IMR-90 (cell line): ENCODE measurements around the gene DYNC1H1. TPM values are rescaled to one million over a fixed set of nuclear protein-coding genes. Genes with fewer than 3 reads are reported as not detected.

Experiments used
- ATAC-seq: fragments of 200-7000 bp; cut with Tn5 transposase; 2 replicates; pipeline ENCODE4 v1.9.1; 2020; ENCODE audit warnings: low read depth, mild to moderate bottlenecking, moderate library complexity
- BruUV-seq: library from RNA; stranded (reverse); fragments of 400-500 nt; replicated peaks from 2 replicates; lab custom pipeline; 2021; lab: Mats Ljungman, UMichigan
- CTCF ChIA-PET: fragments of 300-600 bp; formaldehyde crosslinking; extraction: SDS; loops from one replicate; lab custom pipeline; 2021; ENCODE audit warnings: antibody characterized with exemption; lab: Yijun Ruan, JAX
- POLR2A ChIA-PET: fragments of 300-600 bp; sonication (Branson Sonifier 250); formaldehyde crosslinking; loops from one replicate; lab custom pipeline; 2022; ENCODE audit warnings: antibody characterized with exemption; ENCODE audit not compliant: unreplicated experiment; lab: Charles Lee
- DNase-seq: peaks from one replicate; pipeline ENCODE4 v3.0.0; 2013
- H2AFZ ChIP-seq: replicated peaks from 2 replicates; pipeline ENCODE3; 2013; ENCODE audit warnings: low read length, mild to moderate bottlenecking; ENCODE audit not compliant: poor library complexity
- H2AK5ac ChIP-seq: 2 replicates; pipeline ENCODE4 v1.6.1; 2013; ENCODE audit warnings: low read depth, low read length, inconsistent platforms
- H2AK9ac ChIP-seq: replicated peaks from 2 replicates; pipeline ENCODE3; 2013; ENCODE audit warnings: mild to moderate bottlenecking, low read depth, low read length, moderate library complexity; ENCODE audit not compliant: poor library complexity
- H2BK120ac ChIP-seq: 2 replicates; pipeline ENCODE4 v1.6.1; 2013; ENCODE audit warnings: low read depth, low read length, inconsistent platforms
- H2BK15ac ChIP-seq: 3 replicates; pipeline ENCODE4 v1.6.1; 2013; ENCODE audit warnings: low read depth, low read length, inconsistent platforms
- H2BK20ac ChIP-seq: 2 replicates; pipeline ENCODE4 v1.6.1; 2013; ENCODE audit warnings: low read depth, mild to moderate bottlenecking, inconsistent platforms, low read length, moderate library complexity
- H2BK5ac ChIP-seq: 2 replicates; pipeline ENCODE4 v1.6.1; 2013; ENCODE audit warnings: mild to moderate bottlenecking, low read depth, low read length, inconsistent platforms; ENCODE audit not compliant: poor library complexity, severe bottlenecking
- H3K14ac ChIP-seq: replicated peaks from 2 replicates; pipeline ENCODE4 v1.6.1; 2013; ENCODE audit warnings: low read depth, low read length, inconsistent platforms
- H3K18ac ChIP-seq: 2 replicates; pipeline ENCODE4 v1.6.1; 2013; ENCODE audit warnings: low read depth, low read length, control low read depth
- H3K23ac ChIP-seq: 2 replicates; pipeline ENCODE4 v1.6.1; 2013; ENCODE audit warnings: low read depth, low read length, inconsistent platforms
- H3K27ac ChIP-seq: 2 replicates; pipeline ENCODE4 v1.5.1; 2013; ENCODE audit warnings: mild to moderate bottlenecking, control low read depth, low read length; ENCODE audit not compliant: insufficient read depth
- H3K27me3 ChIP-seq: 2 replicates; pipeline ENCODE4 v1.6.1; 2013; ENCODE audit warnings: low read length; ENCODE audit not compliant: control insufficient read depth, insufficient read depth
- H3K36me3 ChIP-seq: 2 replicates; pipeline ENCODE4 v1.6.1; 2013; ENCODE audit warnings: low read length, mixed read lengths; ENCODE audit not compliant: control insufficient read depth, insufficient read depth
- H3K4ac ChIP-seq: 2 replicates; pipeline ENCODE4 v1.6.1; 2013; ENCODE audit warnings: low read depth, low read length, inconsistent platforms
- H3K4me1 ChIP-seq: 2 replicates; pipeline ENCODE4 v1.6.1; 2013; ENCODE audit warnings: low read length, mixed read lengths; ENCODE audit not compliant: control insufficient read depth, insufficient read depth
- H3K4me2 ChIP-seq: 2 replicates; pipeline ENCODE4 v1.6.1; 2013; ENCODE audit warnings: low read depth, mild to moderate bottlenecking, control low read depth, low read length, moderate library complexity
- H3K4me3 ChIP-seq: 2 replicates; pipeline ENCODE4 v1.5.1; 2013; ENCODE audit warnings: low read depth, mild to moderate bottlenecking, control low read depth, low read length, moderate library complexity; ENCODE audit not compliant: insufficient read depth
- H3K56ac ChIP-seq: 2 replicates; pipeline ENCODE4 v1.6.1; 2013; ENCODE audit warnings: low read length, inconsistent platforms; ENCODE audit not compliant: insufficient read depth; ENCODE audit errors: extremely low read depth
- H3K79me1 ChIP-seq, 2 experiments: 2 replicates each; pipeline ENCODE4 v1.6.1; 2013; ENCODE audit warnings: low read length in 2 of 2, inconsistent platforms in 1 of 2, low read depth in 1 of 2
- H3K9ac ChIP-seq: 2 replicates; pipeline ENCODE4 v1.6.1; 2013; ENCODE audit warnings: low read depth, low read length, control low read depth
- H3K9me1 ChIP-seq: 2 replicates; pipeline ENCODE4 v1.6.1; 2013; ENCODE audit warnings: low read length, inconsistent platforms; ENCODE audit not compliant: insufficient read depth
- H3K9me3 ChIP-seq: 2 replicates; pipeline ENCODE4 v1.6.1; 2013; ENCODE audit warnings: low read length; ENCODE audit not compliant: control insufficient read depth, insufficient read depth
- H4K20me1 ChIP-seq: 2 replicates; pipeline ENCODE4 v1.6.1; 2013; ENCODE audit warnings: low read length, inconsistent platforms; ENCODE audit not compliant: insufficient read depth
- H4K5ac ChIP-seq: 2 replicates; pipeline ENCODE4 v1.6.1; 2013; ENCODE audit warnings: mild to moderate bottlenecking, low read depth, low read length, control low read depth
- H4K8ac ChIP-seq, 2 experiments: 2 replicates each; pipeline ENCODE4 v1.6.1; 2013; ENCODE audit warnings: low read depth in 2 of 2, low read length in 2 of 2, control low read depth in 1 of 2, inconsistent platforms in 1 of 2
- H4K91ac ChIP-seq: 2 replicates; pipeline ENCODE4 v1.6.1; 2013; ENCODE audit warnings: low read depth, low read length, inconsistent platforms; ENCODE audit not compliant: insufficient read depth
- BHLHE40 ChIP-seq: fragments of 150-350 bp; IDR thresholded peaks from 2 replicates; pipeline ENCODE4 v1.6.1; 2016; ENCODE audit warnings: mild to moderate bottlenecking, low read depth, low read length
- CEBPB ChIP-seq: IDR thresholded peaks from 2 replicates; pipeline ENCODE4 v1.6.1; 2012; ENCODE audit warnings: low read depth, low read length, improper control_type of control experiment
- CHD1 ChIP-seq: IDR thresholded peaks from 2 replicates; pipeline ENCODE4 v1.6.1; 2012; ENCODE audit warnings: low read depth, low read length, improper control_type of control experiment
- FOS ChIP-seq: fragments of 150-350 bp; IDR thresholded peaks from 2 replicates; pipeline ENCODE4 v1.6.1; 2016; ENCODE audit warnings: low read depth, low read length
- MAFK ChIP-seq: IDR thresholded peaks from 2 replicates; pipeline ENCODE4 v1.6.1; 2012; ENCODE audit warnings: low read depth, low read length, improper control_type of control experiment
- MAZ ChIP-seq: IDR thresholded peaks from 2 replicates; pipeline ENCODE4 v1.6.1; 2012; ENCODE audit warnings: low read depth, mild to moderate bottlenecking, low read length, improper control_type of control experiment, moderate library complexity, borderline replicate concordance
- MXI1 ChIP-seq: IDR thresholded peaks from 2 replicates; pipeline ENCODE4 v1.6.1; 2012; ENCODE audit warnings: low read depth, mild to moderate bottlenecking, low read length, moderate library complexity, borderline replicate concordance
- NFE2L2 ChIP-seq: fragments of 150-350 bp; IDR thresholded peaks from 2 replicates; pipeline ENCODE4 v1.6.1; 2016; ENCODE audit warnings: low read depth, mild to moderate bottlenecking, low read length
- POLR2A ChIP-seq: IDR thresholded peaks from 2 replicates; pipeline ENCODE4 v1.6.1; 2012; ENCODE audit warnings: mild to moderate bottlenecking, low read depth, low read length
- RAD21 ChIP-seq: IDR thresholded peaks from 2 replicates; pipeline ENCODE4 v1.6.1; 2012; ENCODE audit warnings: low read length, improper control_type of control experiment
- RCOR1 ChIP-seq: IDR thresholded peaks from 2 replicates; pipeline ENCODE4 v1.6.1; 2012; ENCODE audit warnings: mild to moderate bottlenecking, low read length, improper control_type of control experiment; ENCODE audit not compliant: insufficient replicate concordance
- RFX5 ChIP-seq: IDR thresholded peaks from 2 replicates; pipeline ENCODE4 v1.8.0; 2012; ENCODE audit warnings: low read depth, mild to moderate bottlenecking, low read length, moderate library complexity
- SMC3 ChIP-seq: fragments of 150-350 bp; IDR thresholded peaks from 2 replicates; pipeline ENCODE4 v1.6.1; 2016; ENCODE audit warnings: low read depth, mild to moderate bottlenecking, antibody characterized with exemption, low read length, moderate library complexity
- WGBS, 2 experiments: methylation state at CpG; one replicate each; pipeline versions ENCODE4 v1.1.5 to v1.1.7; 2013; ENCODE audit warnings: missing lambda C conversion rate in 2 of 2; ENCODE audit not compliant: insufficient read length in 1 of 2; ENCODE audit errors: extremely low coverage in 2 of 2; 5-methylcytosine and 5-hydroxymethylcytosine counted together
- dilution Hi-C: fragments of 300-500 bp; cut with HindIII; formaldehyde crosslinking; loops from one replicate; pipeline ENCODE4 v1.14.3; 2018; ENCODE audit warnings: low sequenced_read_pairs; ENCODE audit not compliant: unreplicated experiment
- in situ Hi-C: fragments of 300-500 bp; cut with MboI; formaldehyde crosslinking; loops from 3 replicates; pipeline ENCODE4 v1.14.3; 2019; ENCODE audit warnings: low sequenced_read_pairs, inconsistent platforms, mixed read lengths
- intact Hi-C: fragments of 100-400 bp; cut with micrococcal nuclease; formaldehyde crosslinking; loops from 2 replicates; pipeline ENCODE4 v1.10.0; 2022
- polyA plus RNA-seq, 3 experiments: library from polyadenylated mRNA; depleted of rRNA; stranded (reverse); fragments of >200 nt; gene quantifications; 2 replicates each; pipeline ENCODE4 v1.2.3, GENCODE V29; 2012; ENCODE audit warnings: low replicate concordance in 1 of 3
- total RNA-seq: library from RNA; depleted of rRNA; stranded (reverse); fragments of >200 nt; gene quantifications from 2 replicates; pipeline ENCODE4 v1.2.3, GENCODE V29; 2012
- TF ChIP-seq, protein P1 (sequence below): fragments of 150-350 bp; IDR thresholded peaks from 2 replicates; pipeline ENCODE4 v1.6.1; 2016; ENCODE audit warnings: low read depth, mild to moderate bottlenecking, low read length, moderate library complexity, borderline replicate concordance
- TF ChIP-seq, protein P2 (sequence below): conservative IDR thresholded peaks from 2 replicates; pipeline ENCODE4 v1.5.1; 2012; ENCODE audit warnings: mild to moderate bottlenecking, low read depth, low read length, improper control_type of control experiment

The DYNC1H1 gene
- total and polyA plus RNA-seq, 2 of the 4 experiments (the other 2 are of a cell fraction) = 240 to 670 TPM

DNA sequence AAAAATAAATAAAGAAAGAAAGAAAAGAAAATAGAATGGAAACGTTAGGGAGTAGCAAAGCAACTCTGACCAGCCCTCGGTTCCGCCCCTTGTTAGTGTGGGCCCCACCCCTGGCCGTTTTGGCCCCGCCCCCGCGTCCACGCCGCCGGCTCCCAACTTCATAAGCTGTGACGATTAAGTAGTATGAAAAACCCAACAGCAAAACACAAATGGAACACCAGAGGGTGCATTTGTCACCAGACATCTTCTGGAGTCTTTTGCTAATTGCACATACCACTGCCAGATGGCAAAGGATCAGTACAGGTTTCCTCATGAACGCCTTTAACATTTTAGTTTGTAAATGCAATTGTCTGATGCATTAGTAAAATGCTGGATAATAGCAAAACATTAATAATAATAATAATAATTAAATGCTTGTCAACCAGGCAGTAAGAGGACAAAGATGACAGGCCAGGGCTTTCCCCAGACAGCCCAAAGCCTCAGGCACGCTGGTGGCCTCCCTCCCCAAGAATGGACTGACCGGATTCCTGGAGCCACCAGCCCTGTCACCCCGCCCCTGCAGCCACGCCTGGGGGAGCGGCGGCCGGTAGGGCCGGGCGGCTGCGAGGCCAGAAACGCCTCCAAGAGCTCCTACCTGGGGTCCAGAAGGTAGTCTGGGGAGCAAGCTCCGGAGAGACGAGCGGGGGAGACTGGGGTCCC, 98.9 kb downstream of the DYNC1H1 start:
- Histone ChIP-seq H2AK5ac (no peak overlapping the region), H3K14ac (no peak overlapping the region), H3K27ac (no peak overlapping the region), H2BK120ac (no peak overlapping the region), H3K36me3 (no peaks in the 10 kb centered on the region), H4K5ac (no peak overlapping the region), H3K4me3 (no peak overlapping the region), H3K9me1 (no peaks in the 10 kb centered on the region), H2BK5ac (no peak overlapping the region), H3K18ac (no peak overlapping the region), H2AK9ac (no peak overlapping the region), H3K23ac (no peak overlapping the region), H3K27me3 (no peaks in the 10 kb centered on the region), H4K8ac (no peak overlapping the region), H3K4ac (no peak overlapping the region), H3K79me1 (no peaks in the 10 kb centered on the region), H3K9ac (no peak overlapping the region), H2BK15ac (no peak overlapping the region), H3K4me1 (no peaks in the 10 kb centered on the region), H4K91ac (no peak overlapping the region), H3K9me3 (no peaks in the 10 kb centered on the region; the same call in 1 of the 2 replicates), H3K4me2 (no peak overlapping the region), H2BK20ac (no peak overlapping the region), H3K56ac (no peak overlapping the region), H2AFZ (peak overlapping the region; percentile 87), H4K20me1 (no peaks in the 10 kb centered on the region)
- ATAC-seq (peak; percentile 98), DNase-seq (peak; percentile 83)
- intact Hi-C loops = loop anchor here (1.0 to 2.0 kb wide), 3 partner anchors 24 to 251 kb away; partner anchors contain the start of gene HSP90AA1
- ChIA-PET POLR2A (interaction anchor here (0.6 kb wide), 2 partner anchors 13 to 49 kb away, joined by 6 read pairs; no protein-coding TSS in a partner anchor), CTCF (interaction anchor here (0.8 to 1.5 kb wide), 4 partner anchors 9 to 151 kb away, joined by 3 to 7 read pairs (median 3); no protein-coding TSS in a partner anchor)
- dilution Hi-C loops = no loop called here
- BruUV-seq = no TSS peak
- in situ Hi-C loops = no loop called here
- 37% methylated on average over 3 of the region's 26 CpGs; no CpG with 5 or more reads in 1 of the 2 experiments for WGBS, 2 experiments
- TF ChIP-seq BHLHE40 (no peak), NFE2L2 (no peak), MAFK (no peak), RFX5 (no peak), SMC3 (peak; percentile 76), POLR2A (no peak), CEBPB (no peak), FOS (no peak), CHD1 (no peak), MXI1 (no peak), RCOR1 (no peak), MAZ (no peak), RAD21 (peak; percentile 61)
- TF ChIP-seq, protein P1, sequence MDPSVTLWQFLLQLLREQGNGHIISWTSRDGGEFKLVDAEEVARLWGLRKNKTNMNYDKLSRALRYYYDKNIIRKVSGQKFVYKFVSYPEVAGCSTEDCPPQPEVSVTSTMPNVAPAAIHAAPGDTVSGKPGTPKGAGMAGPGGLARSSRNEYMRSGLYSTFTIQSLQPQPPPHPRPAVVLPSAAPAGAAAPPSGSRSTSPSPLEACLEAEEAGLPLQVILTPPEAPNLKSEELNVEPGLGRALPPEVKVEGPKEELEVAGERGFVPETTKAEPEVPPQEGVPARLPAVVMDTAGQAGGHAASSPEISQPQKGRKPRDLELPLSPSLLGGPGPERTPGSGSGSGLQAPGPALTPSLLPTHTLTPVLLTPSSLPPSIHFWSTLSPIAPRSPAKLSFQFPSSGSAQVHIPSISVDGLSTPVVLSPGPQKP = no peak
- TF ChIP-seq, protein P2, sequence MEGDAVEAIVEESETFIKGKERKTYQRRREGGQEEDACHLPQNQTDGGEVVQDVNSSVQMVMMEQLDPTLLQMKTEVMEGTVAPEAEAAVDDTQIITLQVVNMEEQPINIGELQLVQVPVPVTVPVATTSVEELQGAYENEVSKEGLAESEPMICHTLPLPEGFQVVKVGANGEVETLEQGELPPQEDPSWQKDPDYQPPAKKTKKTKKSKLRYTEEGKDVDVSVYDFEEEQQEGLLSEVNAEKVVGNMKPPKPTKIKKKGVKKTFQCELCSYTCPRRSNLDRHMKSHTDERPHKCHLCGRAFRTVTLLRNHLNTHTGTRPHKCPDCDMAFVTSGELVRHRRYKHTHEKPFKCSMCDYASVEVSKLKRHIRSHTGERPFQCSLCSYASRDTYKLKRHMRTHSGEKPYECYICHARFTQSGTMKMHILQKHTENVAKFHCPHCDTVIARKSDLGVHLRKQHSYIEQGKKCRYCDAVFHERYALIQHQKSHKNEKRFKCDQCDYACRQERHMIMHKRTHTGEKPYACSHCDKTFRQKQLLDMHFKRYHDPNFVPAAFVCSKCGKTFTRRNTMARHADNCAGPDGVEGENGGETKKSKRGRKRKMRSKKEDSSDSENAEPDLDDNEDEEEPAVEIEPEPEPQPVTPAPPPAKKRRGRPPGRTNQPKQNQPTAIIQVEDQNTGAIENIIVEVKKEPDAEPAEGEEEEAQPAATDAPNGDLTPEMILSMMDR = peak; percentile 57
